NCI-H1092 treated with DMSO at 0.1 percent for 48 hours (cell line): ENCODE data around the gene P3H1.
"Not testable (repeated sequence)": the region's sequence is repeated elsewhere in the genome, so short reads cannot be mapped to it uniquely, and the experiment has no call there.

Experiments
- DNase-seq: peaks from one replicate; lab custom pipeline; 2025; lab: John Stamatoyannopoulos, UW

The P3H1 gene

DNA sequence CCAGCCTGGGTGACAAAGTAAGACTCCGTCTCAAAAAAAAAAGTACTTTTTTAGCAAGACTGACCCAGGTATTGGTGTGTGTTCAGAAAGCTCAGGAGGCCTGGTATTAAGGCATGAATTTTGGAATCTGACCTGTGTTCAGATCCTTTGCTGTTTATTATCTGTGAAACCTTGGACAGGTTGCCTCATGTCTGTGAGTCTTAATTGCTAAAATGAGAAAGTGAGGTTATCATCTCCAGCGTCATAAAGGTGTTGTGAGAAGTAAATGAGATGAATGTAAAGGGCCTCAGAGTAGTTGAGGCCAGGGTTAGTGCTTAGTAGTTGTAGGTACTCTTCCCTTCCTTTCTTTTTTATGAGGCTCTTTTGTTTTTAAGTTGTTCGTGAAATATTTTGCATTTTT lies 3.0 kb upstream of the P3H1 start:
- no peak for DNase-seq

GRCh38 chr1:42768172-42768571 lies 1.3 kb upstream of the P3H1 start:
- DNase-seq = no peak

- DNase-seq = no peak
These were observed 727 bp upstream of the P3H1 start for GRCh38 chr1:42767510-42768000.

DNA sequence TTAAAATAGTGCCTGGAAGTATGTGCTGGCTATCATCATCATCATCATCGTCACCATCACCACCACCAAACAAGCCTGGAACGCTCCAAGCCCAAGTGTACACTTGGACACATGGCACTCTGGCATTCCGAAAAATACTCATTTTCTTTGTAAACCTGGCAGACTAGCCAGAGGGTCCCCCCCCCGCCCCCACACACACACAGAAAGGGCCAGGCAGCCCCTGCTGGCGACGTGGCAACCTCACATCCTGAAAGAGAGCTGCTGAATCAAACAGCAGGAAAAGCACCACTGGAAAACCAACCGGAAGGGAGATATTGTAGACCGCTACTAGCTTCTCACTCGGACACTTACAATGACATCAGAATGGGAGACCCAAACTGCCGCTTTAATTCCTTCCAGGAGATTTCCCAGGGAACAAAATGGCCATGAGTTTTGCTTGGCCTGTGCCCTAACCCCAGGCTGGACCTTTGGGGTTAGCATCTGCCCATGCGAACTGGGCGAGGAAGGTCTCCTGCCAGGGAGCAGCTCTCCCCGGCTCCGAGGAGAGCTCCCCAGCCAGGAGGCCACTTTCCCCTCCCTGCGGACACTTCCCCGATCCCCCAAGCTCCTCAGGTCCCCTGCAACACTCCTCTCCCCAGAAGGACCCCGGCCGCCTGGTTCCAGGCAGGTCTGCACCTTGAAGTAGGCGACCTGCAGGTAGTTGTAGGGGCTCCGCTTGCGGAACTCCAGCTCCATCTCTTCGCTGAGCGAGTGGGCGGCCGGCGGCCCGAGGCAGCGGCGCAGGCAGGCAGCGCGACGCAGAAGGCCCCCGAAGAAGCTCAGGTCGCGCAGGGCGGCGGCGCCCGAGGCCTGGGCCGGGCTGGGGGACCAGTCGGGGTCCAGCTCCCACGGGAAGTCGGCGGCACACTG lies 742 bp downstream of the P3H1 start:
- peak; percentile 74 for DNase-seq

DNA sequence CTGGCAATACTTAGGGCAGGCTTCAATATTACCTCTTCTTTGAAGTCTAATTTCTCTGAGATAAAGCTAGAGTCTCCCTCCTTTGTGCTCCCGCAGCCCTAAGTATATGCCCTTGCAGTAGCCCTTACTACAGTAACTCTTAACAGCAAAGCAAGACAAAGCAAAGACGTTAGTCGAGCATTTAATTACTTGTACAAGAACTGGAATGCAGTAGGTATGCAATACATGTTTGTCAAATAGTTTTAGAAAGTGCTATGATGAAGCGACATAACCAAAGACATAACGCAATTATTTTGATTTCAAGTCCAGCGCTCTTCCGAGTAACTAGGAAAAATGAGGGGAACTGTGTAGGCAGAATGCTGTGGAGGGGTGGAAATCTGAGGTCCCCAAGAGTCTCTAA lies 1.6 kb downstream of the P3H1 start:
- DNase-seq = no peak

- no peak for DNase-seq
These were observed 4.6 kb downstream of the P3H1 start for GRCh38 chr1:42762269-42762668.

DNA sequence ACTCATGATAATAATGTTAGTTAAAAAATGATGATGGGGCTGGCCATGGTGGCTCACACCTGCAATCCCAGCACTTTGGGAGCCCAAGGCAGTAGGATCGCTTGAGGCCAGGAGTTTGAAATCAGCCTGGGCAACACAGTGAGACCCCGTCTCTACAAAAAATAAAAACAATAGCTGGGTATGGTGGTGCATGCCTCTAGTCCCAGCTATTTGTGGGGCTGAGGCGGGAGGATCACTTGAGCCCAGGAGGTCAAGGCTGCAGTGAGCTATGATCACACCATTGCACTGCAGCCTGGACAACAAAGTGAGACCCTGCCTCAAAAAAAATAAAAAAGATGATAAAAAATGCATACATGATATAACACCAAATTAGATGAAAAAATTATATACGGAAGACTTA lies 5.3 kb downstream of the P3H1 start:
- no peak for DNase-seq

DNA sequence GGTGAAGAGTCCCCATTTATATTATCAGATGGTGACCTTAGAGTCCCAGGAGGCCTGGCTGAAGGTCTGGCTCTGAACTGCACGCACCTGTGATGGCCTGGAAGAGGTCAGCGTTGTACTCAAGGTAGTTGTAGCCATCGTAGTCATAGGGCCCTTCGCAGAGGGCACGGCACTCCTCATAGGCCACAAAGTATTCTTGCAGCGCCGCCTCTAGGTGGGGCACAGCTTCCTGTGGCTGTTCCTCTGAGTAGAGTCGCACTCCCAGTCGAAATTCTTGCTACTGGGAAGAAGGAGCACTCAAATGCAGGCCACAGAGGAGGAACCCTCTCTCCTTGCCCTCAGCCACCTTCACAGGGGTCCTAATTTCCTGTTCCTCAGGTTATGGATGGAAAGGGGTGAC lies 7.7 kb downstream of the P3H1 start:
- DNase-seq = no peak

DNA sequence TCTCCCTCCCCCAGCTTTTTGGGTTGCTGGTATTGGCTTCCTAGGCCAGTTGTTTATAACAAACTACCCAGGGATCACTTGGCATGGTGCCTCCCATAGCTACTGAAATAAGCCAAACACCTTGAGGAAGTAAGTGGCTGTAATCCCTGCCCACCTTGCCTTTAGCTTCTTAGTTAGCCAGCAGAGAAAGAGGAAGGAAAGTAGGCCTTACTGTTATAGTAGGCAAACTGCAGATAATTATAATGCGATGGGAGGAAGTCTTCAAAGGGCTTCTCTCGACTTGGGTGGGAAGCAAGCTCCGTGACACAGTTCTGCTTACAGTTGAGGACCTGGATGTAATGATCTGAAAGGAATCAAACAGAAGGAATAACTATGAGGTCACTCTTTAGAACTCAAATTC lies 8.2 kb downstream of the P3H1 start:
- DNase-seq = no peak

GRCh38 chr1:42757892-42758275 lies 8.9 kb downstream of the P3H1 start:
- DNase-seq = no peak

GRCh38 chr1:42756956-42757891 lies 9.6 kb downstream of the P3H1 start:
- DNase-seq = peak; percentile 70

- no peak for DNase-seq
These were observed 13.8 kb downstream of the P3H1 start for GRCh38 chr1:42753070-42753469.

- no peak for DNase-seq
These were observed 14.5 kb downstream of the P3H1 start for GRCh38 chr1:42752284-42752683.

- not testable (repeated sequence) for DNase-seq
These were observed 15.2 kb downstream of the P3H1 start for GRCh38 chr1:42751511-42752070.

DNA sequence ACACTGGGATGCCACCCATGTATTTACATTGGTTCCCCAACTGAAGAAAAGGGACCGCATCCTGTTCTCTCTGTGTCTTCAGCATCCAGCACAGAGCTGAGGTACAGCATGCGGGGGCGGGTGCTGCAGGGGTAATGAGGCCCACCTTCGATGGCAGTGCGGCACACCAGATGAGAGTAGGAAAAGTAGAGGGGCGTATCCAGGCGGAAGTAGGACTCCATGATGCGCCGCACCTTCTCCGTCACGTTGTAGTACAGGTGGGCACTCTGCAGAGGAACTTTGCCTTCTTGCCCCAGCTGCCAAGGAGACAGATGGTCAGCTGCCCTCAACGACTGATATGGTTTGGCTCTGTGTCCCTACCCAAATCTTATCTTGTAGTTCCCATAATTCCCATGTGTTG lies 16.8 kb downstream of the P3H1 start:
- no peak for DNase-seq

GRCh38 chr1:42748461-42749410 lies 18.1 kb downstream of the P3H1 start:
- DNase-seq = no peak

GRCh38 chr1:42748021-42748420 lies 18.8 kb downstream of the P3H1 start:
- no peak for DNase-seq

DNA sequence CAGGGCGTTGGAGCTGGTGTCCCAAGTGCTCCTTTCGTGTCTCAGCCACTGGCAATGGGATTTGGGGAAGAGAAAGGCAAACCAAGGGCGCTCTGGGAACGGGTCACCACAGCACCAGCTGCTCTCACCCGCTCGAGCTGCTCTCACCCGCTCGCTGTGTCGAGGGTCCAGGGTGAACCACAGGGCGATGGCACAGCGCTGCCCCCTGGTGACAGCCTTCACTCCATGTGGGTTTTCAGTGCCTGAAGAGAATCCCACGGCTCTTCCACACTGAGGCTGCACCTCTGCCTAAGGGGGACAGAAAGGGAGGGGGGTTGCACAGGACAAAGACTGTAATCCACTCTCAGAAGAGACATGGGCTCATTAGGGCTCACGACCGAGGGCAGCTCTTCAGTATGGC lies 19.7 kb downstream of the P3H1 start:
- DNase-seq = peak; percentile 8

DNA sequence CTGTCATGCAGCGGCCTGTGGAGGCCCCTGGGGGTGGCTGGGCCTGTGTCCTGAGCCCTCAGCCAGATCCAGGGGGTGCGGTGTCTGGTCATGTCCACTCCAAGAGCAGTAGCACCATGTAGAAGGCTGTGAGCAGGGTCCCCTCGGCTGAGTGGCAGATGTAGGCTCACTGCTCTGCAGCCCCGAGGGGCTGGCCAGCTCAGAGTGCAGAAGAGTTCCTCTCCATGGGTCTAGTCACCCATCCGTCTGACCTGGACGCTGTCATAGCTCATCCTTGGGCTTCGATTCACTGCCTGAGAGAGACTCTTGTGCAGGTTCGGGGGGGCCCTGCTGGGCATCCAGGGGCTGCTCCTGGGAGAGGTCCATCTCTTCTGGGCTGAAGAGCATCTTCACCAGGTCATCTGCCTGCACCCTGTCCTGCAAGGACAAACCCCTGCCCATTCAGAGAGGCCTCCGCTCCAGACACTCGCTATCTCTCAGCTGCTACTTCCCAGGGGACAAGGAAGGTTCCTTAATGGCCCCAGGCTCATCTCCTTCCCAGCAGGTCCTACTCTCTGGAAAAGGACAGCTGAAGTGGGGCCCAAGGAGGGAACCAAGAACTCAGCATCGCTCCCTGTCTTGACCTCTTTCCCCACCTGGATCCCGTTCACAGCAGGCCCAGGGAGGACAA lies 20.3 kb downstream of the P3H1 start:
- DNase-seq = no peak

DNA sequence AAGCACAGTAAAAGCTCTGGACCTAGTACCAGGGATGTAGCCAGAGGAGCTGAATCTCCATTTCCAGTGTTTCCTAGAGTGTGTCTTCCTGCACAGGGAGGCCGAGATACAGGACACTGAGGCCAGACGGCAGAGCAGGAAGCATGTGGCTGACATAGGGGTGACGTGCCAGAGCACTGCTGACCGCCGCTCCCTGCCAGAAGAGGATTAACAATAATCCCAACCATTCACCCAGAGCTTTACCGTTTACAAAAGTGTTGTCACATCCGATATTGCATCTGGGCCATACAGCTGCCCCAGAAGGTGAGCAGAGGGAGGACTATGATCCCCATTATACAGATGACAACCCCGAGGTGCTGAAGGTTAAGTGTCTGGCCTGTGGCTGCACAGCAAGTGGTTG lies 21.0 kb downstream of the P3H1 start:
- DNase-seq = no peak

DNA sequence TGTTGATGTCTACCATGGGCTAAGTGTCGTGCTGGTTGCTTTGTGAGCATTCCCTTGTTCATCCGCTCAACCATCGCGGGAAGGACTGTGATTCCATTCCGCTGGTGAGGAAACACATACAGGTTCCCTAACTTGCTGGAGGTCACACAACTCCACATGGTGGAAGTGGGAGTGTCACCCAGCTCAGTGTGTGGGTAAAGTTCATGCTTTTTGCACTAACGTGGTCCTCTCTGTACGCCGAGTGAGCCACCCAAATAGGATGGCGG lies 22.7 kb downstream of the P3H1 start:
- DNase-seq = no peak
